GM18907 (cell line): ENCODE measurements around the gene THAP4.
"Not testable (repeated sequence)": the region's sequence is repeated elsewhere in the genome, so short reads cannot be mapped to it uniquely, and the experiment has no call there.

ENCODE experiments used
- ATAC-seq: cut with Tn5 transposase; IDR thresholded peaks from one replicate; pipeline ENCODE4 v1.9.1; 2021; ENCODE audit warnings: mild to moderate bottlenecking, moderate library complexity; ENCODE audit not compliant: unreplicated experiment

The THAP4 gene

GRCh38 chr2:241589863-241590262 lies 47.1 kb downstream of the THAP4 start:
- ATAC-seq, result not testable (repeated sequence)

DNA sequence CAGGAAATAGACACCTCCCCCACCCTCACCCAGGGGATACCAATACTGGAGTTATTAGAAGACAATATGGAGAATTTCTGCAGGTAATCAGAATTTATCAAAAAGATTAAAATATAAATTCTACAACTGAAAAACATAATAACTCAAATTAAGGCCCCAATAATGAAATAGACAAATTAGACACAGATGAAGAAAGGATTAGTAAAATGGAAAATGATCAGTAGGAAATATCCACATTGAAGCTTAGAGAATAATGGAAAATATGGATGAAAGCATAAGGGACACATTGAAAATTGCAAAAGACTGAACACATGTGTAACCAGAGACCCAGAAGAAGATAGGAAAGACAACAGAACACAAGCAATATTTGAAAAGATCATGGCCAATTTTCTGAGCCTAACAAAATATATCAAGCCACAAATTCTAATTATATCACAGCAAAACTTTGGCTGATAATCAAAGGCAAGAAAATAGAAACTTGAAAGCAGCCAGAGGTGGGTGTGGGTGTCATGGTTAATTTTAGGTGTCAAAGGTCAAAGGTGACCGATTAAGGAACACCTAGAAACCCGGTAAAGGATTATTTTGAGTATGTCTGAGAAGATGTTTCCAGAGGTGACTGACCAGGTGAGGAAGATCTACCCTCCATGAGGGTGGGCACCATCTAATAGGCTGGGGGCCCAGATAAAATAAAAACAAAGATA lies 50.2 kb downstream of the THAP4 start:
- ATAC-seq, result no peak

DNA sequence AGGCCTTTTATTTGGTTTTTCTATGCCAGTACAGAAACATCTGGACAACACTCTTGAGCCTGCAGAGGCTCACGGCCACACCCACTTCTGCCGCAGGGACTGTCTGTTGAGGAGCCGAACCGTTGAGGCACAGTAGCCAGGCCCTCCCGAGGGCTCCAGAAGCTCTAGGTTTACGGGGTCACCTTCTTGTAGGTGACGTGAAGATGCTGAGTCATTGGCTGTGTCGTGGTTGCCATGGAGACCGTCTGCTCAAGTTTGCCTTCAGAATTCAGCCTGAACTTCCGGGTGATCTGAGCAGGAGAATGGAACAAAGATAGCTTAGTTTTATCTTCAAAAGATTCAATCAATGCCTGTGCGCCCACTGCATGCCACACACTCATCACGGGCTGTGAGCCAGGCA lies 52.5 kb downstream of the THAP4 start:
- no peak for ATAC-seq

DNA sequence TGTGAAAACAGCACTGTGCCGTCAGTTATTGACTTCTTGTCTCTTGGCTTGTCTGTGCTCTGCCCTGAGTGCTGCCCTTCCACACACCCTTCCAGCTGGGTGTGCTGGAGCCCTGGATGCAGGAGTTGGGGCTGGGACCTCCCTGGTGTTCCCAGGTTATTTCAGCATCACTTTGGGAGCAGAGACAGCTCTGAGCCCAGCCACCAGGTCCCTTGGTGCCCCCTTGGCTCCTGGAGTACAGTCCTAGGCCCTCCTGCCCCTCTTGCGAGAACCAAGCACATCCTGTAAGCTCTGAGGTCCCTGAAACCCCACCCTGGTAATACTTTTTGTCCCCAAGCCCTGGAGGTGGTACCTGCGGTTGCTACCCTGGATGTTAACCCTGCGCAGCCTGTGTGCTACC lies 54.2 kb downstream of the THAP4 start:
- ATAC-seq, result no peak

GRCh38 chr2:241582328-241582727 lies 54.6 kb downstream of the THAP4 start:
- no peak for ATAC-seq

GRCh38 chr2:241579281-241579680 lies 57.7 kb downstream of the THAP4 start:
- ATAC-seq, result no peak

DNA sequence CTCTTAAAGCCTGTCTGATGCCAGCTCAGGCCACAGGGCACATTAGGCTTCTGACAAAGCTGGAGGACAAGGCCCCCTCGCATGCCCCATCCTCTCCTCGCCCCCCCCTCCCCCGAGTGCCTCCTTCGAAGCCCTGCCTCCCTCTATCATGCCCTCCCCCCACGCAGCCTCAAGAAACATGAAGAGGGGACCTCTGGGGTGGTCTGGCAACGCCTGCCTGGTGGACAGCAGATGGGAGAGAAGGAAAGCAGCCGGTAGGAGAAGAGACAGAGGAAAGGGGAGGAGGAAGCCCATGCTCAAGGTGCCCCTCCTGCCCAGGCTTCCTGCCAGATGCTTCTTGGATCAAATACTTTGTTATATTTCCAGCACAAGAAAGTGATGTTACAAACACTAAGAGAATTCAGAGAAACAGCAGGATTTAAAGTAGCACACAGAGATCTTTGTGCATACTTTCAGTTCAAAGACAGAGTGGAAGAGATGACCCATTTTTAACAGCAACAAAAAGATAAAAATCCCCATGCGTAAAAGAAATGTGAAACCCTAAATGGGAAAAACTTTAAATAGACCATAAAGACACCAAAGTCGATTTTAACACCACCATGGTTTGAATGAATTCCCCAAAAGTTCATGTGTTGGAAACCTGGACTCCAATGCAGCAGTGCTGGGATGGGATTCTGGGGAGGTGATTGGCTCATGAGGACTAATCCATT lies 59.4 kb downstream of the THAP4 start:
- ATAC-seq, result no peak

- no peak for ATAC-seq
Observed at GRCh38 chr2:241576293-241576654, 60.7 kb downstream of the THAP4 start.

DNA sequence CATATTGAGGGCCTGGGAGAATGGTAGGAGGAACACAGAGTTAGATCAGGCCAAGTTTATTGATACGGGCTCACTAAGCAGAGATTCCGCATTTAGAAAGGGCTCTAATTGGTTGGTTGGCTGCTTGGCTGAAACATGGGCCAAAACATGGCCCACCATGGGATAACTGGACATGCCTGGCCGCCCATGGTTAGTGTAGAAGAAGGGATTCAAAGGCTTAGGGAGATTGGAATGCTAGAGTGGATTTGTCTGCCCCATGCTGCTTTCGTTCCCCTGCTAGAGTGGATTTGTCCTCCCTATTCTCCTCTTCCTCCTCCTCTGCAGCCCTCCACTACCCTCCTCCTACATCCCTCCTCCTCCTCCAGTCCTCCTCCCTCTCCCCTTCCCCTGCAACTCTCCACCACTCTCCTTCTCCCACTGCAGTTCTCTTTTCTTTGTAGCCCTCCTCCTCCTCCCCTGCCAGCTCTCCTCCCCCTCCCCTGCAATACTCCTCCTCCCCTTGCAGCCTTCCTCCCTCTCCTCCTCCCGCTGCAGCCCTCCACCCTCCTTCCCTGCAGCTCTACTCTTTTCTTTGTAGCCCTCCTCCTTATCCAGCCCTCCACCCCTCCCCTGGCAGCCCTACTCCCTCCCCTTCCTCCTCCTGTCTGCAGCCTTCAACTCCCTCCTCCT lies 61.2 kb downstream of the THAP4 start:
- ATAC-seq, result no peak

DNA sequence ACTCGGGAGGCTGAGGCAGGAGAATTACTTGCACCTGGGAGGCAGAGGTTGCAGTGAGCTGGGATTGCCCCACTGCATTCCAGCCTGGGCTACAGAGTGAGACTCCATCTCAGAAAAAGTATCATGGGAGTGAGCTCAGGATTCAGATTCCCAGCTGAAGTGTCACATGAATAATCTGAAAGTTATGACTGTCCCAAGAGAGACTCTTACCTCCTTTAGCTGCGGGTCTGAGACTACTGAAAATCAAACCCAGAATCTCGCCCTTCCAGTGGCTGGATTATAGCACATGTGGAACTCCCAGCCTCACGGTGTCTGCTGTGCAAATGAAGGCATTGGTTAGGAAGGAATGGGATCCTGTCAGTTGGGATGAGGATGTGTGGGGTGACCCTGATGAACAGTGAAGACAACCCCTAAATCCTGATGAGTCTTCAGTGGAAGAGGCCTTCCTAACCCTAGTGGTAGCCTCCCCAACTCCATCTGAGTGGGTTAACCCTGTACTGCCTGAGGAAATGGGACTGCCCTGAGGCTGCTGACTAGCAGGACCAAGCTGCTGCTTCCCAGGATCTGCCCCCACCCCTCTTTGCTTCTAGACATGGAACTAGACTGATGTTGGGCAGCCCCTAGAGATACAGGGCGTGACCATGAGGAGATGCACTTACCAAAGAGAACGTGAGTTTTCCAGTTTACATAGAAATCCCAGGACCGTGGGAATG lies 61.9 kb downstream of the THAP4 start:
- no peak for ATAC-seq

- ATAC-seq, result no peak
Observed at GRCh38 chr2:241573741-241574140, 63.2 kb downstream of the THAP4 start.

- ATAC-seq, result not testable (repeated sequence)
Observed at GRCh38 chr2:241572915-241573651, 63.9 kb downstream of the THAP4 start.

- no peak for ATAC-seq
Observed at GRCh38 chr2:241571821-241572620, 64.9 kb downstream of the THAP4 start.

- no peak for ATAC-seq
Observed at GRCh38 chr2:241570961-241571581, 65.9 kb downstream of the THAP4 start.

DNA sequence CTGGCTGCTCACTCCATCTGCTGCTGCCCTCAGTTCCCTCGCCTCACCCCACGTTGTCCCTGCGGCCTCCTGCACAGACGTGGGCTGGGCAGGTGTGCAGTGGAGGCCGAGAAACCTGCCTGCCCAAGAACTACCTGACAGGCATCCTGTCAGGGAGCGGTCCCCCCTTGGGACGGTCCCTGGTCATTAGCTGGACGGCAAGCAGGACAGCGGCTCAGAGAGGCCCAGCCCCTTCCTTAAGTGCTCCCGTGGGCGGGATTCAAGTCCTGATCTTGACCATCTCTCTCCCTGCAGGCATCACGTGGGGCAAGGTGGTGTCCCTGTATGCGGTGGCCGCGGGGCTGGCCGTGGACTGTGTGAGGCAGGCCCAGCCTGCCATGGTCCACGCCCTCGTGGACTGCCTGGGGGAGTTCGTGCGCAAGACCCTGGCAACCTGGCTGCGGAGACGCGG lies 67.1 kb downstream of the THAP4 start:
- ATAC-seq, result no peak

DNA sequence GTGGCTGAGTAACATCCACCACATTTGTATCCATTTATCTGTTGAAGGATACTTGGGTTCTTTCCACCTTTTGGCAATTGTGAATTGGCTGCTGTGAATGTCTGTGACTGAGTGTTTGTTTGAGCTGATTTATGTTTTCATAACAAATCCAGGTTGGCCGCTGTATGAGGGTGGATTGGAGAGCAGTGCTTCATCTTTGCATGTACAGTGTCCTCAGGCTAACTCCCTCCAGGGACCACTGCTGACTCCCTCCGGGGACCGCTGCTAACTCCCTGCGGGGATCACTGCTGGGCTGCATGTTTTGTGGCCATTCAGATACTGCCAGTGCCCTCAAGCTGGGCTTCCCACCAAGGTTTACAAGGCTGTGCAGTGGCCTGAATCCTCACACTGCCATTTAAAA lies 68.2 kb downstream of the THAP4 start:
- no peak for ATAC-seq

DNA sequence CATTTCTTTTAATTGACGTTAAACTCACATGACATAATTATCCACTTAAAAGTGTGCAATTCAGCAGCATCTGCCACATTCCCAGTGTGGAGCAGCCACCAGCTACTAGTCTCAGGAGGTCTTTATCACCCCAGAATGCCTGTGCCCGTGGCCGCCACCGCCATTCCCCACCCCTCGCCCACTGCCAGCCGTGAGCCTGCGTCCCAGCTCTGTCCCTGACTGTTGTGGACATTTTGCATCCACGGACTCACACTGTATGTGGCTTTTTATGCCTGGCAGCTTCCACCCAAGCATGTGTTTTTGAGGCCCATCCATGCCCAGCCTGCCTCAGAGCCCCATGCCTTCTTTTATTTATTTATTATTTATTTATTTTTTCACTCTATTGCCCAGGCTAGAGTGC lies 69.2 kb downstream of the THAP4 start:
- no peak for ATAC-seq

- not testable (repeated sequence) for ATAC-seq
Observed at GRCh38 chr2:241567266-241567665, 69.7 kb downstream of the THAP4 start.

DNA sequence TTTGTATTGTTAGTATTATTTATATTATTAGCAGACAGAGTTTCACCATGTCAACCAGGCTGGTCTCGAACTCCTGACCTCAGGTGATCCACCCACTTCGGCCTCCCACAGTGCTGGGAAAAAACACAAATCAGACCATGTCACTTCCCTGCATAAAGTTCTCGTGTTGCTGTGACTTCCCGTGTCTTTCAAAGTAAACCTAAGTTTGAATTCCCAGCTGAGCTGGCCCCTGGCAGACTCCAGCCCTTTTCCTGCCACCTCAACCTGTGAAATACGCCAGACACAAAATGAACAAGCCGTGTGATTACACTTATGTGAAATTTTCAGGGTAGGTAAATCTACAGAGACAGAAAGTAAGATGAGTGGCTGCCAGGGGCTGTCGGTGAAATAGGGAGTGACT lies 70.5 kb downstream of the THAP4 start:
- ATAC-seq, result no peak
